Astrocyte (in vitro differentiated cells and primary cell): ENCODE data around the gene CEP250.

Experiments used
- EZH2 ChIP-seq: IDR thresholded peaks from 2 replicates; pipeline ENCODE4 v1.6.1; 2012; ENCODE audit warnings: mild to moderate bottlenecking, low read length, inconsistent platforms; ENCODE audit not compliant: insufficient read depth
- TF ChIP-seq, protein P1 (sequence below): IDR thresholded peaks from 2 replicates; pipeline ENCODE4 v1.5.1; 2011; ENCODE audit warnings: low read depth, mild to moderate bottlenecking, inconsistent platforms, low read length, moderate library complexity; ENCODE audit not compliant: insufficient read depth

DNA sequence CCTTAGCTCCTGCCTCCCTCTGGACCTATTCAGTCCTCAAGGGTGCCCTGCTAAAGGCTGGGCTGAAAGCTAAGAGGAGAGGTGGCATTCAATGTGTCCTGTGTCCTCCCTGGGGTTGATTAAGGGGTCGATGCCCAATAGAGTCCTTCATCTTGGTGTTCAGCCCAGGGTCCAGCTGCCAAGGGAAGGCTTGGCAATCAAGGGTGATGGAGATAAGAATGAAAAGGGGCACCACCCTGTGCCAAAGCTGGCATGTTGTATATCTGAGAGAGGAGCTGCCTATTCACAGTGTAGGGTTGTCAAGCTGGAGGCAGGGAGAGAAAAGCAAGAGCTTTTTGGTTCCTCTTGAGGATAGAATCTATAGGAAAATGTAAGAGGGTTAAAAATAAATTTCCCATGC, 61.7 kb downstream of the CEP250 start:
- TF ChIP-seq, protein P1, sequence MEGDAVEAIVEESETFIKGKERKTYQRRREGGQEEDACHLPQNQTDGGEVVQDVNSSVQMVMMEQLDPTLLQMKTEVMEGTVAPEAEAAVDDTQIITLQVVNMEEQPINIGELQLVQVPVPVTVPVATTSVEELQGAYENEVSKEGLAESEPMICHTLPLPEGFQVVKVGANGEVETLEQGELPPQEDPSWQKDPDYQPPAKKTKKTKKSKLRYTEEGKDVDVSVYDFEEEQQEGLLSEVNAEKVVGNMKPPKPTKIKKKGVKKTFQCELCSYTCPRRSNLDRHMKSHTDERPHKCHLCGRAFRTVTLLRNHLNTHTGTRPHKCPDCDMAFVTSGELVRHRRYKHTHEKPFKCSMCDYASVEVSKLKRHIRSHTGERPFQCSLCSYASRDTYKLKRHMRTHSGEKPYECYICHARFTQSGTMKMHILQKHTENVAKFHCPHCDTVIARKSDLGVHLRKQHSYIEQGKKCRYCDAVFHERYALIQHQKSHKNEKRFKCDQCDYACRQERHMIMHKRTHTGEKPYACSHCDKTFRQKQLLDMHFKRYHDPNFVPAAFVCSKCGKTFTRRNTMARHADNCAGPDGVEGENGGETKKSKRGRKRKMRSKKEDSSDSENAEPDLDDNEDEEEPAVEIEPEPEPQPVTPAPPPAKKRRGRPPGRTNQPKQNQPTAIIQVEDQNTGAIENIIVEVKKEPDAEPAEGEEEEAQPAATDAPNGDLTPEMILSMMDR = no peak
- no peak for TF ChIP-seq EZH2
